ENCODE data around the gene PGAP2. TPM values are rescaled to one million over a fixed set of nuclear protein-coding genes. Genes with fewer than 3 reads are reported as not detected.
"Not testable (repeated sequence)": the region's sequence is repeated elsewhere in the genome, so short reads cannot be mapped to it uniquely, and the experiment has no call there.

The PGAP2 gene
- 10 to 100 TPM; 12.3 to 24.3 (median 20.6) TPM for total RNA-seq

- H3K27ac ChIP-seq, result peak within 1 kb of the TSS; percentile 82 to 85
- DNase-seq (ENCODE audit: low spot score in 2 of 2), result peak; percentile 55 to 71
- no peaks in the 10 kb centered on the region for H3K27me3 ChIP-seq
- TF ChIP-seq CTCF (IDR thresholded peaks at IDR 0.05) (peak in 2 of 3 donors; percentile 52 to 56), POLR2A (IDR thresholded peaks at IDR 0.05) (no peak)
- peak within 1 kb of the TSS; percentile 54 to 89 (median 84) for H3K4me3 ChIP-seq
- peaks cover 3 to 10% of the 10 kb centered on the region in 2 donors for H3K4me1 ChIP-seq
- no peaks in the 10 kb centered on the region for H3K36me3 ChIP-seq
- H3K9me3 ChIP-seq, result no peaks in the 10 kb centered on the region
- intact Hi-C loops (cut with DNase I; ENCODE audit: low total_unique reads), result no loop called here
Observed at GRCh38 chr11:3807909-3808860, at the start of gene PGAP2. PGAP2 (plus strand) TSS chr11:3808560; CDS start chr11:3811260, 2,700 bp downstream.

DNA sequence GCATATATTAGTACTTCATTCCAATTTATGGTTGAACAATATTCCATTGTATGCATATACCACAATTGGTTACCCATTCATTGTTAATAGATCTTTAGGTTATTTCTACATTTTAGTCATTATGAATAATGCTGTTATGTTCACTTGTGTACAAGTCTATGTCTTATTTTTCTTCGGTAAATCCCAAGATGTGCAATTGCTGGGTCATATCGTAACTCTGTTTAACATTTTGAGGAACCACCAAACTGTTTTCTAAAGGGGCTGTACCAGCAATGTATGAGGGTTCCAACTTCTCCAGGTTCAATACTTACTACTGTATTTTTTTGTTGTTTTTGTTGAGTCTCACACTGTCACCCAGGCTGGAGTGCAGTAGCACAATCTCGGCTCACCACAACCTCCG, 44.1 kb upstream of the PGAP2 start:
- H3K27ac ChIP-seq, result no peak overlapping the region

GRCh38 chr11:3766836-3767235, 41.5 kb upstream of the PGAP2 start:
- DNase-seq (ENCODE audit: low spot score in 2 of 2); H3K9me3 ChIP-seq; H3K36me3 ChIP-seq; H3K27me3 ChIP-seq; H3K4me1 ChIP-seq; intact Hi-C loops (cut with DNase I; ENCODE audit: low total_unique reads); H3K4me3 ChIP-seq; H3K27ac ChIP-seq: not testable (repeated sequence)

More for the DNA sequence above, 44.1 kb upstream of the PGAP2 start:
- no peak for DNase-seq (ENCODE audit: low spot score in 2 of 2)
- Histone ChIP-seq H3K9me3 (no peaks in the 10 kb centered on the region), H3K4me1 (no peaks in the 10 kb centered on the region), H3K4me3 (no peak overlapping the region), H3K36me3 (peaks cover 3% of the 10 kb centered on the region), H3K27me3 (no peaks in the 10 kb centered on the region)
- intact Hi-C loops (cut with DNase I; ENCODE audit: low total_unique reads), result no loop called here
- TF ChIP-seq POLR2AphosphoS5 (IDR thresholded peaks at IDR 0.05) (no peak), CTCF (IDR thresholded peaks at IDR 0.05) (no peak), POLR2A (IDR thresholded peaks at IDR 0.05) (no peak)

DNA sequence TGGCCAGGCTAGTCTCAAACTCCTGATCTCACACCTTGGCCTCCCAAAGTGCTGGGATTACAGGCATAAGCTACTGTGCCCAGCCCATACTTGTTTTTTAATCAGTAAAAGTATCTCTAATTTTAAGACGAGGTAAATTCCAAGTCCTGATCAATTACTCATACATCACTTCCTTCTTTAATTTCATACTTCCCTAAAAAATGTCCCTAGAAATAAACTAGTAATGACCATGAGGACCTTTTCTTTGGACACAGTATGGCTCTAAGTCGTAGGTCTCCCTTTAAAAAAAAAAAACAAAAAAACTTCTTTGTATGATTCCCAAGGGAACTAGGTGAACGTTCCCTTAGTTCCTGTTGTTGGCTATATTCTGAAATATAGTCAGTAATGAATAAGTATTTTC, 40.8 kb upstream of the PGAP2 start:
- H3K9me3 ChIP-seq, result no peaks in the 10 kb centered on the region
- TF ChIP-seq POLR2A (IDR thresholded peaks at IDR 0.05), result no peak
- intact Hi-C loops (cut with DNase I; ENCODE audit: low total_unique reads), result no loop called here
- DNase-seq (ENCODE audit: low spot score in 2 of 2), result no peak
- H3K36me3 ChIP-seq, result peaks cover 3% of the 10 kb centered on the region
- no peaks in the 10 kb centered on the region for H3K4me1 ChIP-seq
- no peaks in the 10 kb centered on the region for H3K27me3 ChIP-seq
- H3K27ac ChIP-seq, result no peak overlapping the region
- no peak overlapping the region for H3K4me3 ChIP-seq

- no peaks in the 10 kb centered on the region for H3K4me1 ChIP-seq
- intact Hi-C loops (cut with DNase I; ENCODE audit: low total_unique reads), result no loop called here
- H3K27me3 ChIP-seq, result no peaks in the 10 kb centered on the region
- no peak overlapping the region for H3K27ac ChIP-seq
- H3K9me3 ChIP-seq, result no peaks in the 10 kb centered on the region
- H3K36me3 ChIP-seq, result peaks cover 3% of the 10 kb centered on the region
- TF ChIP-seq POLR2A (IDR thresholded peaks at IDR 0.05), result no peak
- no peak for TF ChIP-seq POLR2AphosphoS5 (IDR thresholded peaks at IDR 0.05)
- TF ChIP-seq CTCF (IDR thresholded peaks at IDR 0.05), result no peak
- no peak overlapping the region for H3K4me3 ChIP-seq
- no peak for DNase-seq (ENCODE audit: low spot score in 2 of 2)
Observed at GRCh38 chr11:3773180-3773579, 35.2 kb upstream of the PGAP2 start.

DNA sequence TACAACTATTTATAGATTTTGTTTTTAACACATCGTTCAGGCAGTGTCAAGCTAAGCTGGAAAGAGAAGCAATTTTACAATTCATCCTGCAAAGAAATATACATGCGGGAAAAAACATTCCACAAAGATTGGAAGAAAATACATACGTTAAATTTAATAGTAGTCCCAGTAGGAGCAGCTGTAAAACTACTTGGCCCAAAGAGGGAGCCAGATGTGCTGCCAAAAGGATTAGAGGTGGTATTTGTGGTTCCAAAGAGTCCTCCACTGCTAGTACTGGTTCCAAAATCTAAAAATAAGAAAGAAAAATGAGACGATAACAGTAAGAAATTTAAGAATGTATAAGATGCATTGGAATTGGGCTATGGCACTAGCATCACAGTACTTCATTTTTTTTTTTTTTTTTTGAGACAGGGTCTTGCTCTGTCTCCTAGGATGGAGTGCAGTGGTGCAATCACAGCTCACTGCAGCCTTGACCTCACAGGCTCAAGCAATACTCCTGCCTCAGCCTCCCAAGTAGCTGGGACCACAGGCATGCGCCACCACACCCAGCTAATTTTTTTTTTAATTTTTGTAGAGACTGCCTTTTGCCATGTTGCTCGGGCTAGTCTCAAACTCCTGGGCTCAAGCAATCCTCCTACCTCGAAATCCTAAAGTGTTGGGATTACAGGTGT, 32.5 kb upstream of the PGAP2 start:
- peaks cover 3% of the 10 kb centered on the region for H3K36me3 ChIP-seq
- H3K27ac ChIP-seq, result no peak overlapping the region
- DNase-seq (ENCODE audit: low spot score in 2 of 2), result no peak
- no peaks in the 10 kb centered on the region for H3K9me3 ChIP-seq
- intact Hi-C loops (cut with DNase I; ENCODE audit: low total_unique reads), result no loop called here
- no peak overlapping the region for H3K4me3 ChIP-seq
- H3K27me3 ChIP-seq, result no peaks in the 10 kb centered on the region
- no peak for TF ChIP-seq CTCF (IDR thresholded peaks at IDR 0.05)
- no peak for TF ChIP-seq POLR2A (IDR thresholded peaks at IDR 0.05)
- no peak for TF ChIP-seq POLR2AphosphoS5 (IDR thresholded peaks at IDR 0.05)
- H3K4me1 ChIP-seq, result no peaks in the 10 kb centered on the region
